ENCODE data around the gene ADAMTS6.

The ADAMTS6 gene

DNA sequence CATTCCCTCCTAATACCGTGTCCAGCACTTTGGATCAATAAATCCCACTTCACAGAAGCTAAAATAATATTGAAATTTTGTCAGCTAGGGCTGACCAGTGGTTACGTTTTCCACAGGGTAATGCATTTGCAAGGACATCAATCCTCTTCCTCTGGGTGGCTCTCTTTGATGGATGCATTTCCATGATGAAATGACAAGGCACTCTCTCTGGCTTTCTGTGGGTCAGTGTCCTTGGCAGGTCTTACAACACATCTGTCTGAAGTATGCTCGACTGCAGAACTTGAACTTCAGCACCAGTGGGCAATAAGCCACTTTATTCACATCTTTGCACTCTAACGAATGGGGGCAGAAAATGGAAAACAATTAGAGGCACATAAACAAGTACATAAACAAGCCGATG, 330.1 kb downstream of the ADAMTS6 start:
- no peak for DNase-seq (ENCODE audit: extremely low read depth, low read depth)
- TF ChIP-seq, protein P1, sequence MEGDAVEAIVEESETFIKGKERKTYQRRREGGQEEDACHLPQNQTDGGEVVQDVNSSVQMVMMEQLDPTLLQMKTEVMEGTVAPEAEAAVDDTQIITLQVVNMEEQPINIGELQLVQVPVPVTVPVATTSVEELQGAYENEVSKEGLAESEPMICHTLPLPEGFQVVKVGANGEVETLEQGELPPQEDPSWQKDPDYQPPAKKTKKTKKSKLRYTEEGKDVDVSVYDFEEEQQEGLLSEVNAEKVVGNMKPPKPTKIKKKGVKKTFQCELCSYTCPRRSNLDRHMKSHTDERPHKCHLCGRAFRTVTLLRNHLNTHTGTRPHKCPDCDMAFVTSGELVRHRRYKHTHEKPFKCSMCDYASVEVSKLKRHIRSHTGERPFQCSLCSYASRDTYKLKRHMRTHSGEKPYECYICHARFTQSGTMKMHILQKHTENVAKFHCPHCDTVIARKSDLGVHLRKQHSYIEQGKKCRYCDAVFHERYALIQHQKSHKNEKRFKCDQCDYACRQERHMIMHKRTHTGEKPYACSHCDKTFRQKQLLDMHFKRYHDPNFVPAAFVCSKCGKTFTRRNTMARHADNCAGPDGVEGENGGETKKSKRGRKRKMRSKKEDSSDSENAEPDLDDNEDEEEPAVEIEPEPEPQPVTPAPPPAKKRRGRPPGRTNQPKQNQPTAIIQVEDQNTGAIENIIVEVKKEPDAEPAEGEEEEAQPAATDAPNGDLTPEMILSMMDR (IDR thresholded peaks at IDR 0.05; ENCODE audit: low read depth, low read length): no peak; the same call in 1 of the 2 replicates

DNA sequence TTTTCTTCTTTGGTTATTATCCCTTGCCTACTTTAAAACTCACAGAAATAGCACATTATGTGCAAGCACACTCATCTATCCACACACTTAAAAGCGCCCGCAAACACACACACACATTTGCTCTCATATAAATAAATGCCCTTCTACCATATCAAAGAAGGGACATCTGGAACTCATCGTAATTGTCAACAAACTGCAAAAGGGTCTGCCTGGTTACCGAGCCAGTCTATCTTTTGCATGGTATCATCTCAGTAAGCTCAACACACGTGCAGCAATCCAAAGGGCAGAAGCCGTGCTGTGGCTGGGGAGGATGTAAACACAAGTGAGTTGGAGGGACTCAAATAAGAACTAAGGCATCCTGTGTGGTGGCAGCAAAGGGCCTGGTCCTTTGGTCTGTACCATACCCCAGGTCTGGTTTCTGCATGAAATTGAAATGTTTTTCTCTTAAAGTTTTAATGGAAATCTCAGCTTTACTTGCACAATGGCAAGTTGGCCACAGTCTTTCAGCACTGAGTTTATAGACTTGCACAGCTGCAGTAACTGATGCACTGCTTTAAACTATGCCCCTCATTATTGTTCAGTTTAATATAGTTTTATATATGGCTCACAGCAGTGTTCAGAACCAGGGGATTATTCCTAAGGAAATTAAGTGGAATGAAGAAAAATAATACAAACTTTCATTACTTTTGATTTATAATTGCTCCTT, 331.0 kb downstream of the ADAMTS6 start:
- TF ChIP-seq, protein P1 (IDR thresholded peaks at IDR 0.05; ENCODE audit: low read depth, low read length): no peak

DNA sequence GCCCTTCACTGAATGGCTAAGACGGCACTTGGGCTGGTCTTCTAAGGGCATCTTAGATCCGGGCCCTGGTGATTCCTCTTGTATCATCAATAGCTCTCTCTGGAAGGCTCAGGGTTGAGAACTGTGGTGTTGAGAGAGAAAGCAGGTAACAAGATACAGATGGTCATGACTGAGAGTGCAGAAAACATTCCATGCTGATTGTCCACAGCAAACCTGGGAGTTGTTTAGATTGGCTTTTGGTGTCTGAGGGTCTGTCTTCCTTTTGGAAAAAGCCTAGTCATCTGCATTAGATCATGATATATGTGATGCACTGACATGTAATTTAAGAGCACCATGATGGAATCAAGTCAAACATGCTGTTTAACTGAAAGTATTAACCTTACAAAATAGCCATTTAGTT, 331.9 kb downstream of the ADAMTS6 start:
- TF ChIP-seq, protein P1 (IDR thresholded peaks at IDR 0.05; ENCODE audit: low read depth, low read length): no peak

More for the DNA sequence above, 331.0 kb downstream of the ADAMTS6 start:
- no peak for DNase-seq (ENCODE audit: extremely low read depth, low read depth)

DNA sequence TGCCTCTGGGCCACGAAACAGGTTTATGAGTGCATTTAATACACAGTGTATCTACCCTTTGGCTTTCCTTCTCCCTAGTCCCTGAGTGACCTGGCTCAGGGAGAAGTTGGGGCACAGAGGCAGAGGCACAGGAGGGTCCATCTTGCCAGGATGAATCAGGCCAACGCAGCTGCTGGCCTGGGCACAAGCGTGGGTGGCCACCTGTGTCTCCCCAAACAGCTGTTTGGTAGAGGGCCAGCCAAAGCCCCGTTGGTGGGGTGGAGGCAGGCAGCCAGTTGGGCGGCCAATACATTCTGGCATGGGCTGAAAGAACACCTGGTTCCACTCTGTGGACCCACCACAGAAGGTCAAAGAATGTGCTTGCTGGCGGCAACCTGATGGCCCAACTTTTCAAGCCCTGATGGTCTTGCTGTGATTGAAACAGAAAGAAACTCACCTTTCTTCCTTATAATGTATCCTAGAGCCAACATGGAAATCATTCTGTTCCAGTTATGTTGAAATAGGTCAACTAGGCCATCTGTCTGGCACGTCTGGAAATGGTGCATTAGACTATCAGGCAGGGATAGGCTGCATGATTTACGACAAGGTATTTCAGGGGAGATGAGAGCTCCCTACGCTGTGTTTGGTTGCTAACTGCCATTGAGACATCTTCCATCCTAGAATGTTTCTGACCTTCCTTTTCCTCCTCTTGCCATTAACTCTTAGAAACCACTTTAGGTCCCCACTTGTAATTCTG, 337.4 kb downstream of the ADAMTS6 start:
- no peak for DNase-seq (ENCODE audit: extremely low read depth, low read depth)
- TF ChIP-seq, protein P1 (IDR thresholded peaks at IDR 0.05; ENCODE audit: low read depth, low read length): no peak

More for the DNA sequence above, 331.9 kb downstream of the ADAMTS6 start:
- DNase-seq (ENCODE audit: extremely low read depth, low read depth): no peak

DNA sequence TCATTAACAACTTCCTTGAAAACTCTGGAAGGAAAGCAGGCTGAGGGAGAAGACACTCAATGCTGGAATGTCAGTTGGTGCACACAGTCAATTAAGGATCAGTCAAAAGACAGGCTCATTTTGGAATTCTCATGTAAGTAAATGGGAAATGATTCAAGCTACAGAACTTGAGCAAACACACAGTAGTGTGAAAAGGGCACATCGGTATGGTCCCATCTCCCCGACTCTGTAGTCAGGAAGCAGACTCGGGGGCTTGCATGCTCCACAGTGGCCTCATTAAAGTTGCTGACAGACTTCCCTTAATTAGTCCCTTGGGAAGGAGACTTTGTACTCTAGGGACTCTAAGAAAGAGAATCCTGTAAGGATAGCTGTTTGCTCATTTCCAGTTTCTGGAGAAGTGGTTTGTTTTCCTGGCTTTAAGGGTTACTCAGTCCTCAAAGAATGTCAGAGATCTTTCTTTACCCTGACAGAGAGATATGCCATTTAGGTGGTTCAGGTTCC, 339.2 kb downstream of the ADAMTS6 start:
- no peak for DNase-seq (ENCODE audit: extremely low read depth, low read depth)
- TF ChIP-seq, protein P1 (IDR thresholded peaks at IDR 0.05; ENCODE audit: low read depth, low read length): no peak

DNA sequence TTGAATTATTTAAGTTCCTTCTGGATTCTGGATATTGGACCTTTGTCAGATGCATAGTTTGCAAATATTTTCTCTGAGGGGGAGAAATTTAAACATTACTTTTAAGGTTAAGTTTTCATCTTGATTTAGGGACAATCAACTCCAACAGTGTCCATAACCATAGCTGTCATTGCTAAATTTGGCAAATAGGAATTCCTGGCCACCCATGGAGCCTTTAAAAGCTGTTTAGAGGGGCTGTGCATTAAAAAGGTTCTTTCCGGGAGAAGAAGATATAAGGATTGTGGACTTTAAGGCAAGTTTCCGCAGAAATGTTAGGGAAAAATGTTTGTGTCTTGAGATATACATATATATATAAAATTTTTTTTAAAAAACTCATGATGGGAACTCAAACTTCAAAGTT, 339.7 kb downstream of the ADAMTS6 start:
- DNase-seq (ENCODE audit: extremely low read depth, low read depth): no peak

More for the DNA sequence above, 339.7 kb downstream of the ADAMTS6 start:
- TF ChIP-seq, protein P1 (IDR thresholded peaks at IDR 0.05; ENCODE audit: low read depth, low read length): no peak

All from AG09319 (cell line).